Activated CD8-positive, alpha-beta memory T cell treated with anti-CD3 and anti-CD28 coated beads, Interleukin-2, amount 10 ng/mL, durations not matched to agents 7 days and 5 days (primary cell): Measurements from ENCODE around the gene P4HB. TPM values are rescaled to one million over a fixed set of nuclear protein-coding genes. Genes with fewer than 3 reads are reported as not detected.
"Not testable (repeated sequence)": the region's sequence is repeated elsewhere in the genome, so short reads cannot be mapped to it uniquely, and the experiment has no call there.

Experiments used
- ATAC-seq: fragments of 150-1000 bp; cut with Tn5 transposase; one replicate; pipeline ENCODE4 v1.10.0; 2021; ENCODE audit warnings: moderate library complexity
- CTCF ChIA-PET: fragments of 350-600 bp; sonication (Branson Sonifier 250); formaldehyde crosslinking; loops from one replicate; lab custom pipeline; 2021; ENCODE audit warnings: antibody characterized with exemption; lab: Charles Lee
- DNase-seq: peaks from one replicate; pipeline ENCODE4 v3.0.0-alpha.2; 2020
- H3K27ac Mint-ChIP-seq: one replicate; pipeline ENCODE4 v1.8.0; 2021; ENCODE audit warnings: mild to moderate bottlenecking, mixed read lengths
- H3K27me3 Mint-ChIP-seq: one replicate; pipeline ENCODE4 v1.8.0; 2021; ENCODE audit warnings: mixed read lengths
- H3K36me3 Mint-ChIP-seq: one replicate; pipeline ENCODE4 v1.8.0; 2021; ENCODE audit warnings: mild to moderate bottlenecking, mixed read lengths
- H3K4me1 Mint-ChIP-seq: one replicate; pipeline ENCODE4 v1.8.0; 2021; ENCODE audit warnings: mixed read lengths
- H3K4me3 Mint-ChIP-seq: one replicate; pipeline ENCODE4 v1.8.0; 2021; ENCODE audit warnings: mild to moderate bottlenecking, moderate library complexity, mixed read lengths
- H3K9me3 Mint-ChIP-seq: one replicate; pipeline ENCODE4 v1.8.0; 2022; ENCODE audit warnings: low read depth, mixed read lengths
- total RNA-seq, 2 experiments: library from RNA; stranded (reverse); gene quantifications; one replicate each; pipeline ENCODE4 v1.2.3, GENCODE V29; 2021

P4HB gene
- total RNA-seq, 2 experiments from 2014 or later = 333 to 416 TPM

- DNase-seq (no peak), ATAC-seq (no peak)
- no peak overlapping the region for H3K27ac Mint-ChIP-seq
- H3K36me3 Mint-ChIP-seq = peaks cover 24% of the 10 kb centered on the region
- no peak overlapping the region for H3K4me3 Mint-ChIP-seq
- H3K9me3 Mint-ChIP-seq = no peaks in the 10 kb centered on the region
- CTCF ChIA-PET = interaction anchor here (2.0 kb wide), 1 partner anchor 10 kb away, joined by 5 read pairs; the partner anchor contains the start of gene MCRIP1
- no peaks in the 10 kb centered on the region for H3K27me3 Mint-ChIP-seq
- H3K4me1 Mint-ChIP-seq = no peaks in the 10 kb centered on the region
These were observed 16.5 kb downstream of the P4HB start for GRCh38 chr17:81843713-81844326.

GRCh38 chr17:81842725-81843504 is 17.4 kb downstream of the P4HB start:
- H3K27me3 Mint-ChIP-seq = no peaks in the 10 kb centered on the region
- H3K9me3 Mint-ChIP-seq = no peaks in the 10 kb centered on the region
- DNase-seq (no peak), ATAC-seq (no peak)
- CTCF ChIA-PET = interaction anchor here (2.0 kb wide), 1 partner anchor 9 kb away, joined by 5 read pairs; the partner anchor contains the start of gene MCRIP1
- H3K4me3 Mint-ChIP-seq = no peak overlapping the region
- H3K27ac Mint-ChIP-seq = no peak overlapping the region
- no peaks in the 10 kb centered on the region for H3K4me1 Mint-ChIP-seq
- peaks cover 22% of the 10 kb centered on the region for H3K36me3 Mint-ChIP-seq

- H3K4me1 Mint-ChIP-seq = no peaks in the 10 kb centered on the region
- DNase-seq = no peak
- H3K36me3 Mint-ChIP-seq = peaks cover 21% of the 10 kb centered on the region
- no peak overlapping the region for H3K27ac Mint-ChIP-seq
- CTCF ChIA-PET = no interaction called here
- H3K9me3 Mint-ChIP-seq = no peaks in the 10 kb centered on the region
- no peak overlapping the region for H3K4me3 Mint-ChIP-seq
- no peaks in the 10 kb centered on the region for H3K27me3 Mint-ChIP-seq
- ATAC-seq = no peak
These were observed 18.0 kb downstream of the P4HB start for GRCh38 chr17:81842378-81842724.

GRCh38 chr17:81841866-81842265 is 18.5 kb downstream of the P4HB start:
- no peaks in the 10 kb centered on the region for H3K27me3 Mint-ChIP-seq
- CTCF ChIA-PET = no interaction called here
- DNase-seq = no peak
- no peak overlapping the region for H3K27ac Mint-ChIP-seq
- H3K4me3 Mint-ChIP-seq = no peak overlapping the region
- H3K4me1 Mint-ChIP-seq = no peaks in the 10 kb centered on the region
- ATAC-seq = no peak
- H3K36me3 Mint-ChIP-seq = peaks cover 17% of the 10 kb centered on the region
- H3K9me3 Mint-ChIP-seq = no peaks in the 10 kb centered on the region

- CTCF ChIA-PET = no interaction called here
- no peak for ATAC-seq
- Mint-ChIP-seq H3K27me3 (no peaks in the 10 kb centered on the region), H3K4me3 (no peak overlapping the region), H3K4me1 (no peaks in the 10 kb centered on the region), H3K36me3 (peaks cover 12% of the 10 kb centered on the region), H3K27ac (no peak overlapping the region), H3K9me3 (no peaks in the 10 kb centered on the region)
- no peak for DNase-seq
These were observed 19.2 kb downstream of the P4HB start for GRCh38 chr17:81840826-81841778.

- CTCF ChIA-PET = interaction anchor here (0.6 kb wide), 1 partner anchor 31 kb away, joined by 3 read pairs; no protein-coding TSS in a partner anchor
- H3K27ac Mint-ChIP-seq, ATAC-seq, H3K4me1 Mint-ChIP-seq, H3K27me3 Mint-ChIP-seq, H3K4me3 Mint-ChIP-seq, H3K36me3 Mint-ChIP-seq, DNase-seq, H3K9me3 Mint-ChIP-seq: not testable (repeated sequence)
These were observed 20.3 kb downstream of the P4HB start for GRCh38 chr17:81840059-81840458.

GRCh38 chr17:81839301-81839700 is 21.0 kb downstream of the P4HB start:
- H3K4me1 Mint-ChIP-seq = no peaks in the 10 kb centered on the region
- H3K27ac Mint-ChIP-seq = no peak overlapping the region
- DNase-seq = no peak
- H3K27me3 Mint-ChIP-seq = no peaks in the 10 kb centered on the region
- no peak for ATAC-seq
- peaks cover 4% of the 10 kb centered on the region for H3K36me3 Mint-ChIP-seq
- CTCF ChIA-PET = no interaction called here
- no peaks in the 10 kb centered on the region for H3K9me3 Mint-ChIP-seq
- no peak overlapping the region for H3K4me3 Mint-ChIP-seq

- no peaks in the 10 kb centered on the region for H3K27me3 Mint-ChIP-seq
- CTCF ChIA-PET = no interaction called here
- H3K4me1 Mint-ChIP-seq = peaks cover 2% of the 10 kb centered on the region
These were observed 21.5 kb downstream of the P4HB start for GRCh38 chr17:81838753-81839255.

GRCh38 chr17:81837641-81838040 is 22.7 kb downstream of the P4HB start:
- CTCF ChIA-PET = interaction anchor here (0.6 to 0.9 kb wide), 3 partner anchors 11 to 286 kb away, joined by 3 read pairs; no protein-coding TSS in a partner anchor
- Mint-ChIP-seq H3K36me3 (no peaks in the 10 kb centered on the region), H3K4me3 (no peak overlapping the region), H3K27ac (no peak overlapping the region), H3K27me3 (no peaks in the 10 kb centered on the region), H3K9me3 (no peaks in the 10 kb centered on the region), H3K4me1 (peaks cover 4% of the 10 kb centered on the region)
- DNase-seq (no peak), ATAC-seq (no peak)

More at GRCh38 chr17:81838753-81839255, 21.5 kb downstream of the P4HB start:
- no peaks in the 10 kb centered on the region for H3K9me3 Mint-ChIP-seq
- no peak overlapping the region for H3K4me3 Mint-ChIP-seq
- no peak for ATAC-seq
- peaks cover 4% of the 10 kb centered on the region for H3K36me3 Mint-ChIP-seq
- no peak for DNase-seq
- no peak overlapping the region for H3K27ac Mint-ChIP-seq

GRCh38 chr17:81834831-81835267 is 25.5 kb downstream of the P4HB start, which contains the start of gene PPP1R27:
TSS of gene PPP1R27 (minus strand) at chr17:81835050. CDS start at chr17:81834953, 97 bp downstream.
- no peak for ATAC-seq
- Mint-ChIP-seq H3K36me3 (no peaks in the 10 kb centered on the region), H3K9me3 (no peaks in the 10 kb centered on the region), H3K4me3 (peak within 1 kb of the TSS; percentile 75), H3K27me3 (no peaks in the 10 kb centered on the region), H3K27ac (peak within 1 kb of the TSS; percentile 77), H3K4me1 (peaks cover 20% of the 10 kb centered on the region)
- DNase-seq = no peak
- CTCF ChIA-PET = no interaction called here

GRCh38 chr17:81833921-81834830 is 26.2 kb downstream of the P4HB start:
- DNase-seq = no peak

More at GRCh38 chr17:81833921-81834830, 26.2 kb downstream of the P4HB start:
- no peaks in the 10 kb centered on the region for H3K36me3 Mint-ChIP-seq
- peaks cover 20% of the 10 kb centered on the region for H3K4me1 Mint-ChIP-seq
- H3K9me3 Mint-ChIP-seq = no peaks in the 10 kb centered on the region
- peak overlapping the region; percentile 77 for H3K27ac Mint-ChIP-seq
- ATAC-seq = no peak
- H3K4me3 Mint-ChIP-seq = peak overlapping the region; percentile 75
- H3K27me3 Mint-ChIP-seq = no peaks in the 10 kb centered on the region
- CTCF ChIA-PET = interaction anchor here (1.0 to 1.3 kb wide), 2 partner anchors 10 to 159 kb away, joined by 3 to 5 read pairs; no protein-coding TSS in a partner anchor
